Measurements from ENCODE around the gene SPARC. TPM values are rescaled to one million over a fixed set of nuclear protein-coding genes. Genes with fewer than 3 reads are reported as not detected.

Gene SPARC
- total RNA-seq, 1 experiment from 2014 or later = 418 TPM

DNA sequence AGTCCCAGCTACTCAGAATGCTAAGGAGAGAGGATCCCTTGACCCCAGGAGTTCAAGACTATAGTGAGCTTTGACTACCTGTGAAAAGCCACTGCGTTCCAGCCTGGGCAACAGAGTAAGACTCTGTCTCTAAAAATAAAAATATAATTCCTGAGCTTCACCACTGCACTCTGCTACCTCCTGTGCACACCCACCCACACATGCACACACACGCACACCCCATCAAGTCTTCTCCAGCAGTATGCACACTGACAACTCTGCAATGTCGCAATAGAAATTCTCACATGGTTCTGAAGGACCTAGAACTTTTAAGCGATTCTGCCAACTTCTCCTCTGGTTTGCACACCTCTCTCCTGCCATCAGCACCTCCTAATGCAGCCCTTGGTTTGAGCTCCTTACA is 48.1 kb downstream of the SPARC start (continued):
- TF ChIP-seq, protein P1, sequence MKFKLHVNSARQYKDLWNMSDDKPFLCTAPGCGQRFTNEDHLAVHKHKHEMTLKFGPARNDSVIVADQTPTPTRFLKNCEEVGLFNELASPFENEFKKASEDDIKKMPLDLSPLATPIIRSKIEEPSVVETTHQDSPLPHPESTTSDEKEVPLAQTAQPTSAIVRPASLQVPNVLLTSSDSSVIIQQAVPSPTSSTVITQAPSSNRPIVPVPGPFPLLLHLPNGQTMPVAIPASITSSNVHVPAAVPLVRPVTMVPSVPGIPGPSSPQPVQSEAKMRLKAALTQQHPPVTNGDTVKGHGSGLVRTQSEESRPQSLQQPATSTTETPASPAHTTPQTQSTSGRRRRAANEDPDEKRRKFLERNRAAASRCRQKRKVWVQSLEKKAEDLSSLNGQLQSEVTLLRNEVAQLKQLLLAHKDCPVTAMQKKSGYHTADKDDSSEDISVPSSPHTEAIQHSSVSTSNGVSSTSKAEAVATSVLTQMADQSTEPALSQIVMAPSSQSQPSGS (CRISPR knock-in tag; IDR thresholded peaks at IDR 0.05; ENCODE audit: borderline replicate concordance, low read depth) = no peak
- TF ChIP-seq TEAD1 (CRISPR knock-in tag; IDR thresholded peaks at IDR 0.05) (no peak), ZNF263 (CRISPR knock-in tag; IDR thresholded peaks at IDR 0.05; ENCODE audit: low read depth) (no peak), GRHL2 (CRISPR knock-in tag; IDR thresholded peaks at IDR 0.05; ENCODE audit: insufficient replicate concordance, severe bottlenecking) (no peak), ETV6 (CRISPR knock-in tag; IDR thresholded peaks at IDR 0.05) (no peak), GTF2I (CRISPR knock-in tag; conservative IDR thresholded peaks at IDR 0.05) (no peak), ZBTB21 (CRISPR knock-in tag; IDR thresholded peaks at IDR 0.05; ENCODE audit: borderline replicate concordance) (no peak), ZNF423 (CRISPR knock-in tag; IDR thresholded peaks at IDR 0.05) (no peak)
- TF ChIP-seq, protein P2, sequence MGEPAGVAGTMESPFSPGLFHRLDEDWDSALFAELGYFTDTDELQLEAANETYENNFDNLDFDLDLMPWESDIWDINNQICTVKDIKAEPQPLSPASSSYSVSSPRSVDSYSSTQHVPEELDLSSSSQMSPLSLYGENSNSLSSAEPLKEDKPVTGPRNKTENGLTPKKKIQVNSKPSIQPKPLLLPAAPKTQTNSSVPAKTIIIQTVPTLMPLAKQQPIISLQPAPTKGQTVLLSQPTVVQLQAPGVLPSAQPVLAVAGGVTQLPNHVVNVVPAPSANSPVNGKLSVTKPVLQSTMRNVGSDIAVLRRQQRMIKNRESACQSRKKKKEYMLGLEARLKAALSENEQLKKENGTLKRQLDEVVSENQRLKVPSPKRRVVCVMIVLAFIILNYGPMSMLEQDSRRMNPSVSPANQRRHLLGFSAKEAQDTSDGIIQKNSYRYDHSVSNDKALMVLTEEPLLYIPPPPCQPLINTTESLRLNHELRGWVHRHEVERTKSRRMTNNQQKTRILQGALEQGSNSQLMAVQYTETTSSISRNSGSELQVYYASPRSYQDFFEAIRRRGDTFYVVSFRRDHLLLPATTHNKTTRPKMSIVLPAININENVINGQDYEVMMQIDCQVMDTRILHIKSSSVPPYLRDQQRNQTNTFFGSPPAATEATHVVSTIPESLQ (CRISPR knock-in tag; IDR thresholded peaks at IDR 0.05) = no peak

DNA sequence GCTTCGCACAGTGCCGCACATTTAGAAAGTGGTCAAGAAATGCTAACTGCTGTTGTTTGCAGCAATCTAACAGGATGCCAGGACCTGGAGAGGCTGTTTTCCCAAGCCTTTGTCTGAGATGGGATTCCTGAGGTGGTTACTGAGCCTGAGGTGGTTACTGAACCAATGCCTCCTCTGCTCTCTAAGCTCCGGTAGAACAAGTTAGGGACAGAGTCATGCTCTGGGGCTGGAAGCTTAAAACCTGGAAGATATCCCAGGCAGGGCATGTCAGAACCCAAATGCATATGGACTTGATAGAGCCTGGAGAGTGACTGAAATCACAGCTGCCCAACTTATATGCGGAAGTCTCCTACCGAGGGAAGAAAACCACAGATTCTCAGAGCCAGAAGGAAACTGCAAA is 49.0 kb downstream of the SPARC start:
- no peaks in the 10 kb centered on the region for H3K9me3 Mint-ChIP-seq
- no peaks in the 10 kb centered on the region for H3K36me3 Mint-ChIP-seq
- CTCF ChIA-PET = interaction anchor here (0.8 to 1.6 kb wide), 5 partner anchors 14 to 104 kb away, joined by 3 to 8 read pairs (median 3); no protein-coding TSS in a partner anchor

More for the DNA sequence above, 49.0 kb downstream of the SPARC start:
- H3K27me3 Mint-ChIP-seq (ENCODE audit: low read depth) = peaks cover 34% of the 10 kb centered on the region
- no peak overlapping the region for H3K4me3 Mint-ChIP-seq
- no peak overlapping the region for H3K27ac Mint-ChIP-seq
- DNase-seq (ENCODE audit: low spot score) = no peak
- 0 out of 2 replicates have a peak, but pooled peaks cover 4% of the 10 kb centered on the region for H3K4me1 Mint-ChIP-seq
- ATAC-seq = peak; percentile 68
- POLR2A ChIA-PET = interaction anchor here (0.6 kb wide), 1 partner anchor 469 kb away, joined by 6 read pairs; no protein-coding TSS in a partner anchor
- TF ChIP-seq, protein P3, sequence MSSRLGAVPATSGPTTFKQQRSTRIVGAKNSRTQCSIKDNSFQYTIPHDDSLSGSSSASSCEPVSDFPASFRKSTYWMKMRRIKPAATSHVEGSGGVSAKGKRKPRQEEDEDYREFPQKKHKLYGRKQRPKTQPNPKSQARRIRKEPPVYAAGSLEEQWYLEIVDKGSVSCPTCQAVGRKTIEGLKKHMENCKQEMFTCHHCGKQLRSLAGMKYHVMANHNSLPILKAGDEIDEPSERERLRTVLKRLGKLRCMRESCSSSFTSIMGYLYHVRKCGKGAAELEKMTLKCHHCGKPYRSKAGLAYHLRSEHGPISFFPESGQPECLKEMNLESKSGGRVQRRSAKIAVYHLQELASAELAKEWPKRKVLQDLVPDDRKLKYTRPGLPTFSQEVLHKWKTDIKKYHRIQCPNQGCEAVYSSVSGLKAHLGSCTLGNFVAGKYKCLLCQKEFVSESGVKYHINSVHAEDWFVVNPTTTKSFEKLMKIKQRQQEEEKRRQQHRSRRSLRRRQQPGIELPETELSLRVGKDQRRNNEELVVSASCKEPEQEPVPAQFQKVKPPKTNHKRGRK (CRISPR knock-in tag; IDR thresholded peaks at IDR 0.05; ENCODE audit: borderline replicate concordance) = no peak
- TF ChIP-seq RORB (CRISPR knock-in tag; IDR thresholded peaks at IDR 0.05) = no peak
- TF ChIP-seq CREM (CRISPR knock-in tag; IDR thresholded peaks at IDR 0.05) = no peak
- no peak for TF ChIP-seq ZNF219 (CRISPR knock-in tag; IDR thresholded peaks at IDR 0.05; ENCODE audit: borderline replicate concordance)
- no peak for TF ChIP-seq NFYB (CRISPR knock-in tag; conservative IDR thresholded peaks at IDR 0.05; ENCODE audit: low read depth)
- no peak for TF ChIP-seq OVOL2 (CRISPR knock-in tag; IDR thresholded peaks at IDR 0.05; ENCODE audit: borderline replicate concordance)
- TF ChIP-seq, protein P4, sequence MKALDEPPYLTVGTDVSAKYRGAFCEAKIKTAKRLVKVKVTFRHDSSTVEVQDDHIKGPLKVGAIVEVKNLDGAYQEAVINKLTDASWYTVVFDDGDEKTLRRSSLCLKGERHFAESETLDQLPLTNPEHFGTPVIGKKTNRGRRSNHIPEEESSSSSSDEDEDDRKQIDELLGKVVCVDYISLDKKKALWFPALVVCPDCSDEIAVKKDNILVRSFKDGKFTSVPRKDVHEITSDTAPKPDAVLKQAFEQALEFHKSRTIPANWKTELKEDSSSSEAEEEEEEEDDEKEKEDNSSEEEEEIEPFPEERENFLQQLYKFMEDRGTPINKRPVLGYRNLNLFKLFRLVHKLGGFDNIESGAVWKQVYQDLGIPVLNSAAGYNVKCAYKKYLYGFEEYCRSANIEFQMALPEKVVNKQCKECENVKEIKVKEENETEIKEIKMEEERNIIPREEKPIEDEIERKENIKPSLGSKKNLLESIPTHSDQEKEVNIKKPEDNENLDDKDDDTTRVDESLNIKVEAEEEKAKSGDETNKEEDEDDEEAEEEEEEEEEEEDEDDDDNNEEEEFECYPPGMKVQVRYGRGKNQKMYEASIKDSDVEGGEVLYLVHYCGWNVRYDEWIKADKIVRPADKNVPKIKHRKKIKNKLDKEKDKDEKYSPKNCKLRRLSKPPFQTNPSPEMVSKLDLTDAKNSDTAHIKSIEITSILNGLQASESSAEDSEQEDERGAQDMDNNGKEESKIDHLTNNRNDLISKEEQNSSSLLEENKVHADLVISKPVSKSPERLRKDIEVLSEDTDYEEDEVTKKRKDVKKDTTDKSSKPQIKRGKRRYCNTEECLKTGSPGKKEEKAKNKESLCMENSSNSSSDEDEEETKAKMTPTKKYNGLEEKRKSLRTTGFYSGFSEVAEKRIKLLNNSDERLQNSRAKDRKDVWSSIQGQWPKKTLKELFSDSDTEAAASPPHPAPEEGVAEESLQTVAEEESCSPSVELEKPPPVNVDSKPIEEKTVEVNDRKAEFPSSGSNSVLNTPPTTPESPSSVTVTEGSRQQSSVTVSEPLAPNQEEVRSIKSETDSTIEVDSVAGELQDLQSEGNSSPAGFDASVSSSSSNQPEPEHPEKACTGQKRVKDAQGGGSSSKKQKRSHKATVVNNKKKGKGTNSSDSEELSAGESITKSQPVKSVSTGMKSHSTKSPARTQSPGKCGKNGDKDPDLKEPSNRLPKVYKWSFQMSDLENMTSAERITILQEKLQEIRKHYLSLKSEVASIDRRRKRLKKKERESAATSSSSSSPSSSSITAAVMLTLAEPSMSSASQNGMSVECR (CRISPR knock-in tag; IDR thresholded peaks at IDR 0.05; ENCODE audit: borderline replicate concordance) = no peak
- no peak for TF ChIP-seq KAT7 (CRISPR knock-in tag; IDR thresholded peaks at IDR 0.05; ENCODE audit: borderline replicate concordance)
